ENCODE results near the gene PHYH.
A peak's percentile ranks its signal among the peaks of the same experiment; 100 is the strongest.

PHYH gene

DNA sequence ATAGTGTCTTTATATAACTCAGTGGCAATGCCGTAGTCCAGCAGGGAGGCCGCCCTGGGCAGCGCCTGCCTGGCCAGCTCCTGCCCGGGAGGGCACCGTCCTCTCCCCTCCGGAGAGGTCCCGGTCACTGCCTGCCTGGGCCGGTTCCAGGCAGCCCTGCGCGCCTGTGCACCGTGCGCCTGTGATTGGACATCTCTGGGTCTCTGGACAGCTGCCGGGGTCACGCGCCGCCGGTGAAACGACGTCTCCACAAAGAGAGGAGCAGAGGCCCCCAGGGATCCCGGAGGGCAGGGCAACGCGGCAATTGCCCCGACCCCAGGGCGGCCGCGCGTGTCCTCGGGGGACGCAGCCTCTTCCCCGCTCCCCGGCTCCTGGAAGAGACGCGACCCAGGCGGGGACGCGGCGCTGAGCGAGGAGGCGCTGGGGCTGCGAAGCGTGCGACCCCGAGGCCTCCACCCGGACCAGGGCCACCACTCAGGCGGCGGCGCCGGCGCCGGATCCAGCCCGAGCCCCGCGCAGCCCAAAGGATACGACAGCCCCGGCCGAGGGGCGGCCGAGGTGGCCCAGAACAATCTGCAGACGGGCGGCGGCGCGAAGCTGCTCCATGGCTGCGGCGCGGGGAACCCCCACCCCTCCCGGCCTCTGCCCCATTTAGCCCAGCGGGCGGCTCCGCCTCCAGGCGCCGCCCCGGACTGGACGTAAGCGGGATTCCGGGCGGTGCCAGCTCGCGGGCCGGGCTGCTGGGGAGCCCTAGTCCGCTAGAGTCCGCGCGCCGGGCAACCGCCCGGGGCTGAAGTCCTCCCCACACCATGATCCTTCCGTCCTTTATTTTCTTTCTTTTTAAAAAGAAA, at the start of gene PHYH:
PHYH (minus strand) TSS at position 628 of the 851 bp plus-strand sequence; CDS start at position 606, 22 bp downstream.
- ChIA-PET CTCF (interaction anchor here (0.5 to 0.8 kb wide), 3 partner anchors 96 to 1082 kb away, joined by 3 to 5 read pairs (median 3); no protein-coding TSS in a partner anchor), POLR2A (ENCODE audit: low non-redundant PET) (interaction anchor here (0.5 to 1.1 kb wide), 6 partner anchors 8 to 181 kb away, joined by 3 to 4 read pairs (median 3); no protein-coding TSS in a partner anchor)
- DNase-seq (ENCODE audit: low spot score): peak; percentile 85
- peak within 1 kb of the TSS; percentile 88 for H3K27ac ChIP-seq
- TF ChIP-seq, protein P1, sequence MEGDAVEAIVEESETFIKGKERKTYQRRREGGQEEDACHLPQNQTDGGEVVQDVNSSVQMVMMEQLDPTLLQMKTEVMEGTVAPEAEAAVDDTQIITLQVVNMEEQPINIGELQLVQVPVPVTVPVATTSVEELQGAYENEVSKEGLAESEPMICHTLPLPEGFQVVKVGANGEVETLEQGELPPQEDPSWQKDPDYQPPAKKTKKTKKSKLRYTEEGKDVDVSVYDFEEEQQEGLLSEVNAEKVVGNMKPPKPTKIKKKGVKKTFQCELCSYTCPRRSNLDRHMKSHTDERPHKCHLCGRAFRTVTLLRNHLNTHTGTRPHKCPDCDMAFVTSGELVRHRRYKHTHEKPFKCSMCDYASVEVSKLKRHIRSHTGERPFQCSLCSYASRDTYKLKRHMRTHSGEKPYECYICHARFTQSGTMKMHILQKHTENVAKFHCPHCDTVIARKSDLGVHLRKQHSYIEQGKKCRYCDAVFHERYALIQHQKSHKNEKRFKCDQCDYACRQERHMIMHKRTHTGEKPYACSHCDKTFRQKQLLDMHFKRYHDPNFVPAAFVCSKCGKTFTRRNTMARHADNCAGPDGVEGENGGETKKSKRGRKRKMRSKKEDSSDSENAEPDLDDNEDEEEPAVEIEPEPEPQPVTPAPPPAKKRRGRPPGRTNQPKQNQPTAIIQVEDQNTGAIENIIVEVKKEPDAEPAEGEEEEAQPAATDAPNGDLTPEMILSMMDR (conservative IDR thresholded peaks at IDR 0.05; ENCODE audit: low read depth): no peak

DNA sequence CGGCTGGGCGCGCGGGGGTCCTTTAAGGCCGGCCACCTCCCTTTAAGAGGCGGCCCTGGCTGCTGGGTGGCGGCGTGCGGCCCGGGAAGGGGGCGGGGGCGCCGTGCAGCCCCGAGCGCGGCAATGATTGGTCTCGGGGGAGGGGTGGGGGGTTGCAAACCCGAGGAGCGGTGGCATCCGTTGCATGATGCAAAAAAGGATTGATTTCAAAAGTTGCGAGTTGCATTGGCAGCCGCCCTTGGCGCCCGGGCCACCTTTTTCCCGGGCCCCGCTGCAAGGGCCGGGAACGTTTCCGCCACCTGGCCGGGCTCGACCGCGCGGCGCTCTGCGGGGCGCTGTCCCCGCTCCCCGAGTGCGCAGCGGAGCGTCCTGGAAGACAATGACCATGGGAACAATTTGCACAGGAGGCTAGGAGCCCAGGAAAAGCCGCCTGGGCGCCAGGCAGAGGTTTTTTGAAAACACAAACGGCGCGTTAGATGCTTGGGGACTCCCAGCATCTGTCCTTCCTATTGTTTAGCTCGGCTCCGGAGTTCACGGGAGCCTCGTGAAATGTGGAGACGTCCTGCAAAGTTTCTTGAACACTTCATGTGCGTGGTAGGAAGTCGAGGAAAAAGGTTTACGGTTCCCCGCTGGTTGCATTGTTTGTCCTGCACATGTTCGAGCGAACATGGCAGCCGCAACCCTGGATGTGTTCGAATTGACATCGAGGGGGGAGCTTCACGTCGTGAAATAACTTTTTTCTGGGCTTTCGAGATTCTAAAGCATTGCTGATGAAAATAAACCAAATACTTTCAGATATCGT, 48.6 kb upstream of the PHYH start, which contains the start of gene SEPHS1:
SEPHS1 (minus strand) TSS at position 78 of the 802 bp plus-strand sequence. CDS start 3,343 bp downstream, outside the sequence.
- TF ChIP-seq, protein P1 (conservative IDR thresholded peaks at IDR 0.05; ENCODE audit: low read depth): no peak
- CTCF ChIA-PET: no interaction called here
- DNase-seq (ENCODE audit: low spot score): peak; percentile 83
- POLR2A ChIA-PET (ENCODE audit: low non-redundant PET): no interaction called here
- H3K27ac ChIP-seq: peak within 1 kb of the TSS; percentile 99

DNA sequence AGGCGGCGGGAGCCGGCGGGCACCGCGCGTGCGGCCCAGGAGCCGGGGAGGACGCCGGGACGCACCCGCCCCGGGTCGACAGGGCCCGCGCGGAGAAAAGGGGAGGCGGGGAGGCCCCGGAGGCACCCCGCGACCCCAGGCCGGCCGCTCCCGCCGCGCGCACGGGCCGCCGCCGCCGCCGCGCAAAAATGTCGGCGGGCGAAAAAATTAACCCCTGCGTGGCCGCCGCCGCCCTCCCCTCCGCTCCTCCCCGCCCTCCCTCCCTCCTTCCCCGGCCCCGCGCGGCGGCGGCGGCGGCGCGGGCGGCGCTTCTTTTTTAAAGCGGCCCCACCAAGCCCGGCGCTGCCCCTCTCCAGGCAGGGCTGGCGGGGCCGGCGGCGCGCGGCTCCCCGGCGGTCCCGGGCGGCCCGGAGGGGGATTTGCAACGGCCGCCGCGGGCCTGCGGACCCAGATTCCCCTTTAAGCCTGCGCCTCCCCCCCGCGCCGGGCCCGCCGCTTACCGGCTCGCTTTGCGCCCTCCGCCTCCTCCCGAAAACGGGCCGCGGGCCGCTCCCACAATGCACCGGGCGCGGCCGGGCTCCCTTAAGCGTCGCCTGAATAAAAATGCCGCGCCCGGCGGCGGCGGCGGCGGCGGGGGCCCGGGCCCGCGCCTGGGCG, 47.8 kb upstream of the PHYH start:
- TF ChIP-seq, protein P1 (conservative IDR thresholded peaks at IDR 0.05; ENCODE audit: low read depth): no peak
- peak; percentile 67 for DNase-seq (ENCODE audit: low spot score)
- POLR2A ChIA-PET (ENCODE audit: low non-redundant PET): no interaction called here
- CTCF ChIA-PET: no interaction called here
- H3K27ac ChIP-seq: peak overlapping the region; percentile 99

DNA sequence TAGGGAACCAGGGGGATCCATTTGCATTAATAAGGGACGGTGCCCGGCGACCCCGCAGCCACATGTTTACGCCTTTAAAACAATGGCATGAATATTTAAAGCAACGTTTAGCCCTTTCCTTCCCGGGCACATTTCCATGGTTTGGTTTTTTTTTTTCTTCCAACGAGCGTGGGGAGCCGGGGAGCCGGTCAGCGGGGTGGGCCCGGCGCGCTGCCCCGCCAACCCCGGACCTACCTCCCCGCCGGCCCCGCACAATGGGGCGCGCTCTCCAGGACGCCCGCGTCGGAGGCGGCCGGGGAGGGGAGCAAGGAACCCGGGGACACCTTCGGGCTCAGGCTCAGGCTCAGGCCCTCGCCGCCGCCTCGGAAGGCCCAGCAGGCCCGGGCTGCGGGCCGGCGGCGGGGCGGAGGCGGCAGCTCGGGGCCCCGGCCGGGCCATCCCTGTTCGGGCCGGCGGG, 47.2 kb upstream of the PHYH start:
- CTCF ChIA-PET: no interaction called here
- peak; percentile 27 for DNase-seq (ENCODE audit: low spot score)
- POLR2A ChIA-PET (ENCODE audit: low non-redundant PET): no interaction called here
- peak overlapping the region; percentile 99 for H3K27ac ChIP-seq
- TF ChIP-seq, protein P1 (conservative IDR thresholded peaks at IDR 0.05; ENCODE audit: low read depth): no peak

DNA sequence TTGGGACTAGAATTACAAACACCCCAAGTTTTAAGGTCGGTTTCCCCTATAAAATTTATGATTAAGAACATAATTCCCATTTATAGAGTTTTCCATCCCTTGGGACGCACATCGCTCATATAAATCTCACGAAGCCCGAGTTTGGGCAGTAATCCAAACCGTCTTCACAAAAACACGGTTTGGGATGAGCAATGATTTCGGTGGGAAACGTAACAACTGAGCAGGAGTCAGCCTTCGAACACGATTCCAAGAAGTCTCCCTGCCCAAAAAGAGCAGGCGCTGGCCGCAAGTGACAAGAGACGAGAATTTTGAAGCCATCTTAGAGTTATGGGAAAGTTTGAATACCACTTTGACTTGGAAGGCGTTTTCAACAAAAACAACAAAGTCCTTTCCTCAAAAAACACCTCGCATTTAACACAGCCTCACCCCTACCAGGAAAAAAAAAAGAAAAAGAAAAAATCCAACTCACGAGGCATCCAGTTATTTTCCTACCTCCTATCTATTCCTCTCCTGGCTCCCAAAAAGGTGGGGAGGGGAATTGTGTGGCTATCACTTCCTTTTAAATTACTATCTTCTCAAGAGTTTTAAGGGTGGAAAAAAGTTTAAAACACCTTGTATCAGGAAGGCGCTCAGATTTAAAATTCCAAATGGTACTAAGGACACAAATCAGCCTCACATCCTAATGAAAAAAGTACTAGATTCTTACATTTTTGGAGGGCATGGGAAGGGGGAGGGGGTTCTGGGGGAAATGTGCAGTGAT, 46.6 kb upstream of the PHYH start:
- DNase-seq (ENCODE audit: low spot score): peak; percentile 20
- peak overlapping the region; percentile 99 for H3K27ac ChIP-seq
- CTCF ChIA-PET: no interaction called here
- POLR2A ChIA-PET (ENCODE audit: low non-redundant PET): no interaction called here
- TF ChIP-seq, protein P1 (conservative IDR thresholded peaks at IDR 0.05; ENCODE audit: low read depth): no peak

Data from RWPE1 (cell line).